HG02938 (cell line): ENCODE measurements around the gene SLC6A13.

ENCODE experiments used
- ATAC-seq: cut with Tn5 transposase; IDR thresholded peaks from one replicate; pipeline ENCODE4 v1.9.1; 2021; ENCODE audit warnings: mild to moderate bottlenecking, moderate library complexity; ENCODE audit not compliant: unreplicated experiment

Gene SLC6A13

GRCh38 chr12:180445-180844 lies 82.2 kb downstream of the SLC6A13 start:
- ATAC-seq = no peak

GRCh38 chr12:179885-180284 lies 82.8 kb downstream of the SLC6A13 start:
- no peak for ATAC-seq

- no peak for ATAC-seq
These were observed 83.3 kb downstream of the SLC6A13 start for GRCh38 chr12:179131-179884.

- no peak for ATAC-seq
These were observed 83.9 kb downstream of the SLC6A13 start for GRCh38 chr12:178829-179109.

- ATAC-seq = no peak
These were observed 84.4 kb downstream of the SLC6A13 start for GRCh38 chr12:177980-178828.

GRCh38 chr12:177336-177979 lies 85.2 kb downstream of the SLC6A13 start:
- ATAC-seq = no peak

- ATAC-seq = no peak
These were observed 86.1 kb downstream of the SLC6A13 start for GRCh38 chr12:176321-177181.

- no peak for ATAC-seq
These were observed 86.9 kb downstream of the SLC6A13 start for GRCh38 chr12:175759-176158.

- no peak for ATAC-seq
These were observed 87.4 kb downstream of the SLC6A13 start for GRCh38 chr12:175250-175649.

- no peak for ATAC-seq
These were observed 88.0 kb downstream of the SLC6A13 start for GRCh38 chr12:174596-174995.

- ATAC-seq = no peak
These were observed 88.5 kb downstream of the SLC6A13 start for GRCh38 chr12:174124-174523.

- ATAC-seq = no peak
These were observed 89.9 kb downstream of the SLC6A13 start for GRCh38 chr12:172732-173161.

GRCh38 chr12:171743-172676 lies 90.6 kb downstream of the SLC6A13 start:
- no peak for ATAC-seq

- ATAC-seq = no peak
These were observed 91.4 kb downstream of the SLC6A13 start for GRCh38 chr12:171276-171675.
